Fibroblast of lung (primary cell): ENCODE measurements around the gene SLC29A1. TPM values are rescaled to one million over a fixed set of nuclear protein-coding genes. Genes with fewer than 3 reads are reported as not detected.

ENCODE experiments used
- DNase-seq, 2 donors: peaks; one replicate each; pipeline versions ENCODE4 v3.0.0 to v3.0.0-alpha.2; 2010; ENCODE audit warnings: low read depth in 2 of 2
- H2AFZ ChIP-seq: 2 replicates; pipeline ENCODE4 v1.5.1; 2012; ENCODE audit warnings: low read length, control low read depth, inconsistent platforms
- H3K27ac ChIP-seq: 2 replicates; pipeline ENCODE4 v1.5.1; 2011; ENCODE audit warnings: low read length, control low read depth; ENCODE audit not compliant: insufficient read depth
- H3K27me3 ChIP-seq: 2 replicates; pipeline ENCODE4 v1.5.1; 2011; ENCODE audit warnings: mild to moderate bottlenecking, low read length; ENCODE audit not compliant: control insufficient read depth, insufficient read depth
- H3K36me3 ChIP-seq: 2 replicates; pipeline ENCODE4 v1.5.1; 2011; ENCODE audit warnings: low read length; ENCODE audit not compliant: control insufficient read depth, insufficient read depth
- H3K4me1 ChIP-seq: 2 replicates; pipeline ENCODE4 v1.5.1; 2011; ENCODE audit warnings: low read length; ENCODE audit not compliant: control insufficient read depth, insufficient read depth; ENCODE audit errors: extremely low read depth
- H3K4me2 ChIP-seq: 2 replicates; pipeline ENCODE4 v1.5.1; 2011; ENCODE audit warnings: low read length, control low read depth; ENCODE audit not compliant: insufficient read depth; ENCODE audit errors: extremely low read depth
- H3K4me3 ChIP-seq, 4 experiments: fragments of 200-600 bp in 1 of 4; sonication (generic) in 1 of 4; replicated peaks in 1 of 4; 2 replicates each; pipeline ENCODE4 v1.5.1; 2011 to 2016; ENCODE audit warnings: low read length in 4 of 4, low read depth in 3 of 4, mild to moderate bottlenecking in 3 of 4, control low read depth in 2 of 4, inconsistent platforms in 1 of 4, mixed read lengths in 1 of 4; ENCODE audit not compliant: insufficient read depth in 1 of 4; ENCODE audit errors: control extremely low read depth in 1 of 4
- H3K79me2 ChIP-seq: 2 replicates; pipeline ENCODE4 v1.5.1; 2012; ENCODE audit warnings: mild to moderate bottlenecking, low read length, inconsistent platforms; ENCODE audit not compliant: control insufficient read depth, insufficient read depth
- H3K9ac ChIP-seq: 2 replicates; pipeline ENCODE4 v1.5.1; 2011; ENCODE audit warnings: mild to moderate bottlenecking, low read length, control low read depth; ENCODE audit not compliant: insufficient read depth
- H3K9me3 ChIP-seq: 2 replicates; pipeline ENCODE4 v1.5.1; 2012; ENCODE audit warnings: low read depth, low read length; ENCODE audit not compliant: control insufficient read depth, insufficient read depth
- H4K20me1 ChIP-seq: 2 replicates; pipeline ENCODE4 v1.5.1; 2011; ENCODE audit warnings: low read length; ENCODE audit not compliant: control insufficient read depth, insufficient read depth; ENCODE audit errors: extremely low read depth
- EZH2 ChIP-seq: IDR thresholded peaks from 2 replicates; pipeline ENCODE4 v1.5.1; 2012; ENCODE audit warnings: low read length, control low read depth, mild to moderate bottlenecking; ENCODE audit errors: missing control alignments
- polyA plus RNA-seq, 2 donors: library from polyadenylated mRNA; depleted of rRNA in 1 of 2; stranded (reverse) in 1 of 2; unstranded in 1 of 2; fragments of >200 nt; gene quantifications; 2 replicates each; pipeline ENCODE4 v1.2.1, GENCODE V29; 2011 to 2012; ENCODE audit warnings: missing spikeins in 1 of 2
- total RNA-seq: library from RNA; depleted of rRNA; stranded (reverse); fragments of >200 nt; gene quantifications from 2 replicates; pipeline ENCODE4 v1.2.1, GENCODE V29; 2014
- TF ChIP-seq, protein P1 (sequence below), 2 donors: IDR thresholded peaks in 1 of 2; conservative IDR thresholded peaks in 1 of 2; 1 replicate in 1 of 2; 2 replicates in 1 of 2; pipeline ENCODE4 v1.5.1; 2011 to 2012; ENCODE audit warnings: low read length in 2 of 2, control low read depth in 1 of 2, inconsistent platforms in 1 of 2, low read depth in 1 of 2, mild to moderate bottlenecking in 1 of 2

SLC29A1 gene
- total and polyA plus RNA-seq, 2 donors (not counting 1 experiment from before 2014, with no cell fraction given), result 13.4 to 21.9 TPM

DNA sequence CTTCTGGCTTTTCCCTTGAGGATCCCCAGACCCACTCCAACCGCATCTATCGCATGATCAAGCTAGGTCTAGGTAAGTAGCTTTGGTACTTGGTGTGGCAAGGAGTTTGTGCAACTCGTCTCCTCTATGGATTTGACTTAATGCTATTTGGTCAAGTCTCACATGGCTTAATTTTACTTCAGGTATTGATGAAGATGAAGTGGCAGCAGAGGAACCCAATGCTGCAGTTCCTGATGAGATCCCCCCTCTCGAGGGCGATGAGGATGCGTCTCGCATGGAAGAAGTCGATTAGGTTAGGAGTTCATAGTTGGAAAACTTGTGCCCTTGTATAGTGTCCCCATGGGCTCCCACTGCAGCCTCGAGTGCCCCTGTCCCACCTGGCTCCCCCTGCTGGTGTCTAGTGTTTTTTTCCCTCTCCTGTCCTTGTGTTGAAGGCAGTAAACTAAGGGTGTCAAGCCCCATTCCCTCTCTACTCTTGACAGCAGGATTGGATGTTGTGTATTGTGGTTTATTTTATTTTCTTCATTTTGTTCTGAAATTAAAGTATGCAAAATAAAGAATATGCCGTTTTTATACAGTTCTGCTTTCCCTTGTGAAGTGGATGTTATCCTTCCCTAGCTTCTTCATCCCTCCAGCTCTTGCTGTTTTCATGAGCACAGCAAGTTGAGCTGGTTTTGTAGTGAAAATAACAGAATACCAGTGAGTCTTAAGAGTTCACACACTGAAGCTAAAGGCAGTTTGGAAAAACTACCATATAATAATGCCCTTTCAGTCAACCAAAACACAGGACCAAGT lies 30.1 kb downstream of the SLC29A1 start:
- Histone ChIP-seq H3K4me2 (no peak overlapping the region), H3K79me2 (peaks cover 62% of the 10 kb centered on the region), H4K20me1 (peaks cover 8% of the 10 kb centered on the region), H3K9ac (no peak overlapping the region), H3K36me3 (peaks cover 36% of the 10 kb centered on the region), H3K4me1 (peaks cover 8% of the 10 kb centered on the region), H3K4me3 (no peak overlapping the region), H2AFZ (no peak overlapping the region), H3K27ac (no peak overlapping the region), H3K9me3 (no peaks in the 10 kb centered on the region), H3K27me3 (no peaks in the 10 kb centered on the region)
- DNase-seq, result no peak
- TF ChIP-seq EZH2, result no peak
- TF ChIP-seq, protein P1, sequence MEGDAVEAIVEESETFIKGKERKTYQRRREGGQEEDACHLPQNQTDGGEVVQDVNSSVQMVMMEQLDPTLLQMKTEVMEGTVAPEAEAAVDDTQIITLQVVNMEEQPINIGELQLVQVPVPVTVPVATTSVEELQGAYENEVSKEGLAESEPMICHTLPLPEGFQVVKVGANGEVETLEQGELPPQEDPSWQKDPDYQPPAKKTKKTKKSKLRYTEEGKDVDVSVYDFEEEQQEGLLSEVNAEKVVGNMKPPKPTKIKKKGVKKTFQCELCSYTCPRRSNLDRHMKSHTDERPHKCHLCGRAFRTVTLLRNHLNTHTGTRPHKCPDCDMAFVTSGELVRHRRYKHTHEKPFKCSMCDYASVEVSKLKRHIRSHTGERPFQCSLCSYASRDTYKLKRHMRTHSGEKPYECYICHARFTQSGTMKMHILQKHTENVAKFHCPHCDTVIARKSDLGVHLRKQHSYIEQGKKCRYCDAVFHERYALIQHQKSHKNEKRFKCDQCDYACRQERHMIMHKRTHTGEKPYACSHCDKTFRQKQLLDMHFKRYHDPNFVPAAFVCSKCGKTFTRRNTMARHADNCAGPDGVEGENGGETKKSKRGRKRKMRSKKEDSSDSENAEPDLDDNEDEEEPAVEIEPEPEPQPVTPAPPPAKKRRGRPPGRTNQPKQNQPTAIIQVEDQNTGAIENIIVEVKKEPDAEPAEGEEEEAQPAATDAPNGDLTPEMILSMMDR (conservative IDR thresholded peaks at IDR 0.05 in 1 of 2, IDR thresholded peaks at IDR 0.05 in 1 of 2; ENCODE audit: low read depth in 1 of 2, low read length in 2 of 2), result peak; percentile 43 to 56

DNA sequence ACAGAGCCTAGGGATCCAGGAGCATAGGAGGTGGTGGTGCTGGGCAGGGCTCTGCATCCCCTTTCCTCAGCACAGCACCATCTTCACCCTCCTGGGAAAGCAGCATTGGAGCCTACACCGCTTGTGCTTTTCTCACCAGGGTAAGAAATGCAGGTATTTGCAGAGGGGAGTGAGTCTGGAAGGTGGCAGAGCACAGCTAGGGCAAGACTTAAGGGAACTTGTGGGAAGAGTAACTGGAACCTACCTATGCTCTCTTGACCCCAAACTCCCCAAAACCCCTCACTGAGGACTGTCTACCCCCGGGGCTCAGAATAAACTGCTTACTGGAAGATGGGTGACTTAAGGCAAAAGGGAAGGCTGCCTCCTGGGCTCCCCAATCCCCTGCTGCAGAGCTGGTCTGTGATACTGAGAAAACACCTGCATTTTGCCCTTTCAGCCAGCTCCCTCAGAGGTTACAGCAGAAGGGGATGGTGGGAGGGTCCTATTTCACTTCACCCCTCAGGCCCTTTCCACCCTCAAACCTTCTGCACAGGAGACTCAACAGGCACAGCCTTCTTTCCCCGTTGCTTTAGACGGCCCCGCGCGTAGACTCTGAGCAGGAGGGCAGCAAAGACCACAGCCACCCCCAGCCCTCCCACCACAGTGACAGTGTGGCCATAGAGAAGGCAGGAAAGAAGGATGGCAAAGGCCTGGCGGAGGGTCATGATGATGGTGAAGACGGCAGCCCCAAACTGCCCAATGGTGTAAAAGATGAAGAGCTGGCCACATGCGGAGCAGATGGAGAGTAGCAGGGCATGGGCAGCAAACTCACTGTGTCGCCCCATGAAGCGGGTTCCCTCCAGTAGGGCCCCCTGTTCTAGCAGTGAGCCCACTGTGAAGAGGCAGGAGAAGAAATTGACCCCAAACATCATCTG lies 31.1 kb downstream of the SLC29A1 start:
- Histone ChIP-seq H3K27ac (no peak overlapping the region), H3K4me1 (peaks cover 8% of the 10 kb centered on the region), H3K4me3 (peak overlapping the region in 1 of 4 experiments; percentile 14), H3K36me3 (peaks cover 32% of the 10 kb centered on the region), H3K9me3 (no peaks in the 10 kb centered on the region), H3K9ac (no peak overlapping the region), H3K79me2 (peaks cover 52% of the 10 kb centered on the region), H3K4me2 (no peak overlapping the region), H2AFZ (no peak overlapping the region), H4K20me1 (peaks cover 4% of the 10 kb centered on the region), H3K27me3 (no peaks in the 10 kb centered on the region)
- peak in 1 of 2 donors; percentile 22 for DNase-seq
- TF ChIP-seq, protein P1 (conservative IDR thresholded peaks at IDR 0.05 in 1 of 2, IDR thresholded peaks at IDR 0.05 in 1 of 2; ENCODE audit: low read depth in 1 of 2, low read length in 2 of 2), result no peak
- no peak for TF ChIP-seq EZH2
